GM23338 (cell line): ENCODE measurements around the gene ST3GAL2. TPM values are rescaled to one million over a fixed set of nuclear protein-coding genes. Genes with fewer than 3 reads are reported as not detected.

Experiments
- ATAC-seq: fragments of 200-7000 bp; cut with Tn5 transposase; 3 replicates; pipeline ENCODE4 v1.9.1; 2020
- DNase-seq: peaks from one replicate; pipeline ENCODE4 v3.0.0-alpha.2; 2015; ENCODE audit warnings: low spot score
- H2AFZ ChIP-seq: fragments of 200-600 bp; sonication (generic); 2 replicates; pipeline ENCODE4 v1.8.0; 2016; ENCODE audit warnings: antibody characterized with exemption, mild to moderate bottlenecking, moderate library complexity
- H3F3A ChIP-seq: fragments of 200-600 bp; sonication (generic); replicated peaks from 2 replicates; pipeline ENCODE4 v1.8.0; 2017; ENCODE audit warnings: antibody characterized with exemption, mixed run types, low read depth
- H3K27ac ChIP-seq: fragments of 200-600 bp; sonication (generic); 2 replicates; pipeline ENCODE4 v1.6.1; 2016; ENCODE audit warnings: low read depth
- H3K27me3 ChIP-seq: fragments of 200-600 bp; sonication (generic); 2 replicates; pipeline ENCODE4 v1.8.0; 2016; ENCODE audit warnings: mild to moderate bottlenecking, mixed run types, moderate library complexity; ENCODE audit not compliant: insufficient read depth
- H3K36me3 ChIP-seq: fragments of 200-600 bp; sonication (generic); 2 replicates; pipeline ENCODE4 v1.8.0; 2016; ENCODE audit warnings: mild to moderate bottlenecking; ENCODE audit not compliant: insufficient read depth
- H3K4me1 ChIP-seq: fragments of 200-600 bp; sonication (generic); 2 replicates; pipeline ENCODE4 v1.8.0; 2016; ENCODE audit warnings: mild to moderate bottlenecking, moderate library complexity; ENCODE audit not compliant: insufficient read depth
- H3K4me2 ChIP-seq: fragments of 200-600 bp; sonication (generic); 2 replicates; pipeline ENCODE4 v1.7.1; 2017; ENCODE audit warnings: mixed run types
- H3K4me3 ChIP-seq: fragments of 200-600 bp; sonication (generic); 2 replicates; pipeline ENCODE4 v1.6.1; 2016; ENCODE audit warnings: mixed run types
- H3K79me2 ChIP-seq: fragments of 200-600 bp; sonication (generic); replicated peaks from 2 replicates; pipeline ENCODE4 v1.8.0; 2017; ENCODE audit warnings: mild to moderate bottlenecking; ENCODE audit not compliant: insufficient read depth
- H3K9me2 ChIP-seq: fragments of 200-600 bp; sonication (generic); 2 replicates; pipeline ENCODE4 v1.8.0; 2017; ENCODE audit not compliant: insufficient read depth
- H4K20me1 ChIP-seq: fragments of 200-600 bp; sonication (generic); replicated peaks from 2 replicates; pipeline ENCODE4 v1.8.0; 2017; ENCODE audit warnings: mild to moderate bottlenecking; ENCODE audit not compliant: insufficient read depth
- H3K27ac Mint-ChIP-seq: 2 replicates; pipeline ENCODE4 v1.8.0; 2020; ENCODE audit warnings: inconsistent platforms, mild to moderate bottlenecking, moderate library complexity, mixed read lengths
- H3K27me3 Mint-ChIP-seq: 3 replicates; pipeline ENCODE4 v1.8.0; 2022; ENCODE audit warnings: low read depth, mild to moderate bottlenecking, moderate library complexity, mixed read lengths, inconsistent platforms; ENCODE audit not compliant: insufficient read depth, poor library complexity
- H3K36me3 Mint-ChIP-seq: 3 replicates; pipeline ENCODE4 v1.8.0; 2021; ENCODE audit warnings: low read depth, mild to moderate bottlenecking, inconsistent platforms, moderate library complexity, mixed read lengths
- H3K4me1 Mint-ChIP-seq: 3 replicates; pipeline ENCODE4 v1.8.0; 2020; ENCODE audit warnings: mild to moderate bottlenecking, inconsistent platforms, mixed read lengths
- H3K4me3 Mint-ChIP-seq: 3 replicates; pipeline ENCODE4 v1.8.0; 2021; ENCODE audit warnings: moderate library complexity, mild to moderate bottlenecking, inconsistent platforms, mixed read lengths
- H3K9me3 Mint-ChIP-seq: 3 replicates; pipeline ENCODE4 v1.8.0; 2020; ENCODE audit warnings: moderate library complexity, mild to moderate bottlenecking, inconsistent platforms, mixed read lengths
- CREB1 ChIP-seq: fragments of 250-450 bp; sonication (Bioruptor Pico); IDR thresholded peaks from 2 replicates; pipeline ENCODE4 v1.5.0; 2020; ENCODE audit warnings: low read depth, mild to moderate bottlenecking, moderate library complexity
- EZH2 ChIP-seq: fragments of 200-600 bp; sonication (generic); IDR thresholded peaks from one replicate; pipeline ENCODE4 v1.8.0; 2017; ENCODE audit warnings: antibody characterized with exemption, mild to moderate bottlenecking, low read depth; ENCODE audit not compliant: unreplicated experiment
- EZH2phosphoT487 ChIP-seq: fragments of 200-600 bp; sonication (generic); IDR thresholded peaks from one replicate; pipeline ENCODE4 v1.8.1; 2018; ENCODE audit warnings: antibody characterized with exemption; ENCODE audit not compliant: unreplicated experiment
- JUNB ChIP-seq: IDR thresholded peaks from one replicate; pipeline ENCODE4 v1.6.1; 2016; ENCODE audit warnings: antibody characterized with exemption; ENCODE audit not compliant: unreplicated experiment
- NANOG ChIP-seq: IDR thresholded peaks from 2 replicates; pipeline ENCODE4 v1.6.1; 2016; ENCODE audit warnings: antibody characterized with exemption, borderline replicate concordance
- POLR2AphosphoS5 ChIP-seq: IDR thresholded peaks from 2 replicates; pipeline ENCODE4 v1.6.1; 2016; ENCODE audit warnings: antibody characterized with exemption, low read depth
- STAT1 ChIP-seq: IDR thresholded peaks from one replicate; pipeline ENCODE4 v1.6.1; 2016; ENCODE audit warnings: antibody characterized with exemption; ENCODE audit not compliant: unreplicated experiment
- ZNF114 ChIP-seq: fragments of 250-450 bp; sonication (Bioruptor Pico); IDR thresholded peaks from 2 replicates; pipeline ENCODE4 v1.5.0; 2020; ENCODE audit warnings: mild to moderate bottlenecking, moderate library complexity
- ZNF331 ChIP-seq: fragments of 250-450 bp; sonication (Bioruptor Pico); IDR thresholded peaks from 2 replicates; pipeline ENCODE4 v1.5.0; 2020; ENCODE audit warnings: low read depth, mild to moderate bottlenecking, moderate library complexity
- polyA plus RNA-seq: library from polyadenylated mRNA; unstranded; fragments of >200 nt; fragmentation: Nextera tagmentation; extraction: Ambion mirVana; gene quantifications from 2 replicates; pipeline ENCODE4 v1.2.1, GENCODE V29; 2016
- total RNA-seq: library from RNA; depleted of rRNA; stranded (reverse); fragments of >200 nt; shearing (Covaris generic); gene quantifications from 2 replicates; pipeline ENCODE4 v1.2.3, GENCODE V29; 2014
- TF ChIP-seq, protein P1 (sequence below), 2 experiments: fragments of 200-600 bp in 1 of 2; sonication (generic) in 1 of 2; conservative IDR thresholded peaks; 2 replicates each; pipeline versions ENCODE4 v1.5.1 to v1.6.1; 2016 to 2017; ENCODE audit warnings: antibody characterized with exemption in 2 of 2, low read depth in 2 of 2, mild to moderate bottlenecking in 2 of 2, moderate library complexity in 1 of 2
- TF ChIP-seq, protein P2 (sequence below): fragments of 250-450 bp; sonication (Bioruptor Pico); IDR thresholded peaks from 2 replicates; pipeline ENCODE4 v1.5.0; 2020; ENCODE audit warnings: mild to moderate bottlenecking, moderate library complexity
- TF ChIP-seq, protein P3 (sequence below): IDR thresholded peaks from one replicate; pipeline ENCODE4 v1.6.1; 2018; ENCODE audit warnings: antibody characterized with exemption; ENCODE audit not compliant: unreplicated experiment
- TF ChIP-seq, protein P4 (sequence below): IDR thresholded peaks from 2 replicates; pipeline ENCODE4 v1.6.1; 2016; ENCODE audit warnings: antibody characterized with exemption

Gene ST3GAL2
- total and polyA plus RNA-seq, 2 experiments from 2014 or later, result 12.3 to 39.8 TPM

DNA sequence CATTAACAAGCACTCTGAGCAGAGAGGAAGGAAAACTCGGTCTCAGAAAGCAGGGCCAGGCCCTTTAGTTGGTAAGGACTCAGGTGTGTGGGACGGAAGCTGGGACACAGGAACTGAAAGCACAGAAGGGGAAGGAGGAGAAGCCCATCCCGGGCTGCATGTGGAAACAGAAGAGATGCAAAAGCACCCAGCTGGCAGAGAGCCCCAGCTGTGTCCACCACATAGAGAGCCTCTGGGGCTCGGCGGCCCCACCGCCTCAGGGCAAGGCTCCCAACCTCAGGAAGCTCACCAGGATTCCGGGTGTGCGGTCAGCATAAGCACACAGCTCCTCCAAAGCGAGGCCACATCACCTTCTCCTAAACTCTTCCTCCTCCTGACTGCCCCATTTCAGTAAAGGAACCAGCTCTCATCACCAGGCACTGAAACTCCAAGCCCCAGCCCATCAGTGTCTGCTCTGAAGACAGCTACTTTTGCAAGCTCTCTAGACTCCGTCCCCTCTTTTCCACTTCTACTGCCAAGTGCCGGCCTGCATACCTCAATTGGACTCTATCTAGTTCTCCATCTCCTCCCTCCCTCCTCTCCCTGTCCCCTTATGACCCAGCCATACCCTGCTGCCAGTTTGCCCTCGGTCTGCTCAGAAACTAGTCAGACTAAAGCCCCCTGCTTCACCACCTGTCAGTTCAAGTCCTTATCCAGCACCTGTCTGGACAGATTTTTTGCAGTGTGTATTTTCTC, 6.0 kb downstream of the ST3GAL2 start:
- DNase-seq (no peak), ATAC-seq (no peak)
- Histone ChIP-seq H3K9me2 (no peaks in the 10 kb centered on the region), H2AFZ (no peak overlapping the region), H3F3A (peaks cover 28% of the 10 kb centered on the region), H3K79me2 (peaks cover 88% of the 10 kb centered on the region), H3K4me2 (peak overlapping the region; percentile 39), H4K20me1 (peaks cover 14% of the 10 kb centered on the region; the same call in 1 of the 2 replicates), H3K27ac (peak overlapping the region; percentile 67), H3K4me3 (no peak overlapping the region), H3K4me1 (peaks cover 69% of the 10 kb centered on the region), H3K36me3 (no peaks in the 10 kb centered on the region; the same call in 1 of the 2 replicates), H3K27me3 (no peaks in the 10 kb centered on the region)
- Mint-ChIP-seq H3K4me1 (peaks cover 75% of the 10 kb centered on the region), H3K27ac (peak overlapping the region; percentile 58), H3K27me3 (peaks cover 16% of the 10 kb centered on the region), H3K9me3 (no peaks in the 10 kb centered on the region), H3K4me3 (peak overlapping the region; percentile 21; the same call in 1 of the 3 replicates), H3K36me3 (peaks cover 8% of the 10 kb centered on the region)
- TF ChIP-seq ZNF331 (no peak), ZNF114 (CRISPR knock-in tag) (no peak), NANOG (no peak), CREB1 (CRISPR knock-in tag) (no peak), JUNB (no peak), EZH2 (no peak), STAT1 (no peak), POLR2AphosphoS5 (no peak), EZH2phosphoT487 (no peak)
- TF ChIP-seq, protein P1, sequence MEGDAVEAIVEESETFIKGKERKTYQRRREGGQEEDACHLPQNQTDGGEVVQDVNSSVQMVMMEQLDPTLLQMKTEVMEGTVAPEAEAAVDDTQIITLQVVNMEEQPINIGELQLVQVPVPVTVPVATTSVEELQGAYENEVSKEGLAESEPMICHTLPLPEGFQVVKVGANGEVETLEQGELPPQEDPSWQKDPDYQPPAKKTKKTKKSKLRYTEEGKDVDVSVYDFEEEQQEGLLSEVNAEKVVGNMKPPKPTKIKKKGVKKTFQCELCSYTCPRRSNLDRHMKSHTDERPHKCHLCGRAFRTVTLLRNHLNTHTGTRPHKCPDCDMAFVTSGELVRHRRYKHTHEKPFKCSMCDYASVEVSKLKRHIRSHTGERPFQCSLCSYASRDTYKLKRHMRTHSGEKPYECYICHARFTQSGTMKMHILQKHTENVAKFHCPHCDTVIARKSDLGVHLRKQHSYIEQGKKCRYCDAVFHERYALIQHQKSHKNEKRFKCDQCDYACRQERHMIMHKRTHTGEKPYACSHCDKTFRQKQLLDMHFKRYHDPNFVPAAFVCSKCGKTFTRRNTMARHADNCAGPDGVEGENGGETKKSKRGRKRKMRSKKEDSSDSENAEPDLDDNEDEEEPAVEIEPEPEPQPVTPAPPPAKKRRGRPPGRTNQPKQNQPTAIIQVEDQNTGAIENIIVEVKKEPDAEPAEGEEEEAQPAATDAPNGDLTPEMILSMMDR (conservative IDR thresholded peaks at IDR 0.05; ENCODE audit: low read depth in 2 of 2), result no peak
- TF ChIP-seq, protein P2, sequence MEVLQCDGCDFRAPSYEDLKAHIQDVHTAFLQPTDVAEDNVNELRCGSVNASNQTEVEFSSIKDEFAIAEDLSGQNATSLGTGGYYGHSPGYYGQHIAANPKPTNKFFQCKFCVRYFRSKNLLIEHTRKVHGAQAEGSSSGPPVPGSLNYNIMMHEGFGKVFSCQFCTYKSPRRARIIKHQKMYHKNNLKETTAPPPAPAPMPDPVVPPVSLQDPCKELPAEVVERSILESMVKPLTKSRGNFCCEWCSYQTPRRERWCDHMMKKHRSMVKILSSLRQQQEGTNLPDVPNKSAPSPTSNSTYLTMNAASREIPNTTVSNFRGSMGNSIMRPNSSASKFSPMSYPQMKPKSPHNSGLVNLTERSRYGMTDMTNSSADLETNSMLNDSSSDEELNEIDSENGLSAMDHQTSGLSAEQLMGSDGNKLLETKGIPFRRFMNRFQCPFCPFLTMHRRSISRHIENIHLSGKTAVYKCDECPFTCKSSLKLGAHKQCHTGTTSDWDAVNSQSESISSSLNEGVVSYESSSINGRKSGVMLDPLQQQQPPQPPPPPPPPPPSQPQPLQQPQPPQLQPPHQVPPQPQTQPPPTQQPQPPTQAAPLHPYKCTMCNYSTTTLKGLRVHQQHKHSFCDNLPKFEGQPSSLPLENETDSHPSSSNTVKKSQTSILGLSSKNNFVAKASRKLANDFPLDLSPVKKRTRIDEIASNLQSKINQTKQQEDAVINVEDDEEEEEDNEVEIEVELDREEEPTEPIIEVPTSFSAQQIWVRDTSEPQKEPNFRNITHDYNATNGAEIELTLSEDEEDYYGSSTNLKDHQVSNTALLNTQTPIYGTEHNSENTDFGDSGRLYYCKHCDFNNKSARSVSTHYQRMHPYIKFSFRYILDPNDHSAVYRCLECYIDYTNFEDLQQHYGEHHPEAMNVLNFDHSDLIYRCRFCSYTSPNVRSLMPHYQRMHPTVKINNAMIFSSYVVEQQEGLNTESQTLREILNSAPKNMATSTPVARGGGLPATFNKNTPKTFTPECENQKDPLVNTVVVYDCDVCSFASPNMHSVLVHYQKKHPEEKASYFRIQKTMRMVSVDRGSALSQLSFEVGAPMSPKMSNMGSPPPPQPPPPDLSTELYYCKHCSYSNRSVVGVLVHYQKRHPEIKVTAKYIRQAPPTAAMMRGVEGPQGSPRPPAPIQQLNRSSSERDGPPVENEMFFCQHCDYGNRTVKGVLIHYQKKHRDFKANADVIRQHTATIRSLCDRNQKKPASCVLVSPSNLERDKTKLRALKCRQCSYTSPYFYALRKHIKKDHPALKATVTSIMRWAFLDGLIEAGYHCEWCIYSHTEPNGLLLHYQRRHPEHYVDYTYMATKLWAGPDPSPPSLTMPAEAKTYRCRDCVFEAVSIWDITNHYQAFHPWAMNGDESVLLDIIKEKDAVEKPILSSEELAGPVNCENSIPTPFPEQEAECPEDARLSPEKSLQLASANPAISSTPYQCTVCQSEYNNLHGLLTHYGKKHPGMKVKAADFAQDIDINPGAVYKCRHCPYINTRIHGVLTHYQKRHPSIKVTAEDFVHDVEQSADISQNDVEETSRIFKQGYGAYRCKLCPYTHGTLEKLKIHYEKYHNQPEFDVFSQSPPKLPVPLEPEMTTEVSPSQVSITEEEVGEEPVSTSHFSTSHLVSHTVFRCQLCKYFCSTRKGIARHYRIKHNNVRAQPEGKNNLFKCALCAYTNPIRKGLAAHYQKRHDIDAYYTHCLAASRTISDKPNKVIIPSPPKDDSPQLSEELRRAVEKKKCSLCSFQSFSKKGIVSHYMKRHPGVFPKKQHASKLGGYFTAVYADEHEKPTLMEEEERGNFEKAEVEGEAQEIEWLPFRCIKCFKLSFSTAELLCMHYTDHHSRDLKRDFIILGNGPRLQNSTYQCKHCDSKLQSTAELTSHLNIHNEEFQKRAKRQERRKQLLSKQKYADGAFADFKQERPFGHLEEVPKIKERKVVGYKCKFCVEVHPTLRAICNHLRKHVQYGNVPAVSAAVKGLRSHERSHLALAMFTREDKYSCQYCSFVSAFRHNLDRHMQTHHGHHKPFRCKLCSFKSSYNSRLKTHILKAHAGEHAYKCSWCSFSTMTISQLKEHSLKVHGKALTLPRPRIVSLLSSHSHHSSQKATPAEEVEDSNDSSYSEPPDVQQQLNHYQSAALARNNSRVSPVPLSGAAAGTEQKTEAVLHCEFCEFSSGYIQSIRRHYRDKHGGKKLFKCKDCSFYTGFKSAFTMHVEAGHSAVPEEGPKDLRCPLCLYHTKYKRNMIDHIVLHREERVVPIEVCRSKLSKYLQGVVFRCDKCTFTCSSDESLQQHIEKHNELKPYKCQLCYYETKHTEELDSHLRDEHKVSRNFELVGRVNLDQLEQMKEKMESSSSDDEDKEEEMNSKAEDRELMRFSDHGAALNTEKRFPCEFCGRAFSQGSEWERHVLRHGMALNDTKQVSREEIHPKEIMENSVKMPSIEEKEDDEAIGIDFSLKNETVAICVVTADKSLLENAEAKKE, result no peak
- TF ChIP-seq, protein P3, sequence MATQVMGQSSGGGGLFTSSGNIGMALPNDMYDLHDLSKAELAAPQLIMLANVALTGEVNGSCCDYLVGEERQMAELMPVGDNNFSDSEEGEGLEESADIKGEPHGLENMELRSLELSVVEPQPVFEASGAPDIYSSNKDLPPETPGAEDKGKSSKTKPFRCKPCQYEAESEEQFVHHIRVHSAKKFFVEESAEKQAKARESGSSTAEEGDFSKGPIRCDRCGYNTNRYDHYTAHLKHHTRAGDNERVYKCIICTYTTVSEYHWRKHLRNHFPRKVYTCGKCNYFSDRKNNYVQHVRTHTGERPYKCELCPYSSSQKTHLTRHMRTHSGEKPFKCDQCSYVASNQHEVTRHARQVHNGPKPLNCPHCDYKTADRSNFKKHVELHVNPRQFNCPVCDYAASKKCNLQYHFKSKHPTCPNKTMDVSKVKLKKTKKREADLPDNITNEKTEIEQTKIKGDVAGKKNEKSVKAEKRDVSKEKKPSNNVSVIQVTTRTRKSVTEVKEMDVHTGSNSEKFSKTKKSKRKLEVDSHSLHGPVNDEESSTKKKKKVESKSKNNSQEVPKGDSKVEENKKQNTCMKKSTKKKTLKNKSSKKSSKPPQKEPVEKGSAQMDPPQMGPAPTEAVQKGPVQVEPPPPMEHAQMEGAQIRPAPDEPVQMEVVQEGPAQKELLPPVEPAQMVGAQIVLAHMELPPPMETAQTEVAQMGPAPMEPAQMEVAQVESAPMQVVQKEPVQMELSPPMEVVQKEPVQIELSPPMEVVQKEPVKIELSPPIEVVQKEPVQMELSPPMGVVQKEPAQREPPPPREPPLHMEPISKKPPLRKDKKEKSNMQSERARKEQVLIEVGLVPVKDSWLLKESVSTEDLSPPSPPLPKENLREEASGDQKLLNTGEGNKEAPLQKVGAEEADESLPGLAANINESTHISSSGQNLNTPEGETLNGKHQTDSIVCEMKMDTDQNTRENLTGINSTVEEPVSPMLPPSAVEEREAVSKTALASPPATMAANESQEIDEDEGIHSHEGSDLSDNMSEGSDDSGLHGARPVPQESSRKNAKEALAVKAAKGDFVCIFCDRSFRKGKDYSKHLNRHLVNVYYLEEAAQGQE, result no peak
- TF ChIP-seq, protein P4, sequence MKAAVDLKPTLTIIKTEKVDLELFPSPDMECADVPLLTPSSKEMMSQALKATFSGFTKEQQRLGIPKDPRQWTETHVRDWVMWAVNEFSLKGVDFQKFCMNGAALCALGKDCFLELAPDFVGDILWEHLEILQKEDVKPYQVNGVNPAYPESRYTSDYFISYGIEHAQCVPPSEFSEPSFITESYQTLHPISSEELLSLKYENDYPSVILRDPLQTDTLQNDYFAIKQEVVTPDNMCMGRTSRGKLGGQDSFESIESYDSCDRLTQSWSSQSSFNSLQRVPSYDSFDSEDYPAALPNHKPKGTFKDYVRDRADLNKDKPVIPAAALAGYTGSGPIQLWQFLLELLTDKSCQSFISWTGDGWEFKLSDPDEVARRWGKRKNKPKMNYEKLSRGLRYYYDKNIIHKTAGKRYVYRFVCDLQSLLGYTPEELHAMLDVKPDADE, result no peak
